BE2C (cell line): Measurements from ENCODE around the gene LDB2.

ENCODE experiments used
- DNase-seq: peaks from one replicate; pipeline ENCODE4 v3.0.0-alpha.2; 2020
- H3K27me3 ChIP-seq: fragments of 250-450 bp; sonication (Bioruptor Pico); 2 replicates; pipeline ENCODE4 v1.5.1; 2020; ENCODE audit warnings: mild to moderate bottlenecking
- H3K36me3 ChIP-seq: fragments of 250-450 bp; sonication (Bioruptor Pico); 2 replicates; pipeline ENCODE4 v1.5.1; 2020; ENCODE audit warnings: mild to moderate bottlenecking
- H3K4me1 ChIP-seq: fragments of 250-450 bp; sonication (Bioruptor Pico); 2 replicates; pipeline ENCODE4 v1.5.1; 2020
- H3K4me3 ChIP-seq: 2 replicates; pipeline ENCODE4 v1.5.1; 2011; ENCODE audit warnings: low read depth, low read length
- H3K9me3 ChIP-seq: fragments of 250-450 bp; sonication (Bioruptor Pico); 2 replicates; pipeline ENCODE4 v1.5.1; 2020
- CTCF ChIP-seq: IDR thresholded peaks from 2 replicates; pipeline ENCODE4 v1.5.1; 2012; ENCODE audit warnings: mild to moderate bottlenecking, low read depth, low read length

The LDB2 gene

DNA sequence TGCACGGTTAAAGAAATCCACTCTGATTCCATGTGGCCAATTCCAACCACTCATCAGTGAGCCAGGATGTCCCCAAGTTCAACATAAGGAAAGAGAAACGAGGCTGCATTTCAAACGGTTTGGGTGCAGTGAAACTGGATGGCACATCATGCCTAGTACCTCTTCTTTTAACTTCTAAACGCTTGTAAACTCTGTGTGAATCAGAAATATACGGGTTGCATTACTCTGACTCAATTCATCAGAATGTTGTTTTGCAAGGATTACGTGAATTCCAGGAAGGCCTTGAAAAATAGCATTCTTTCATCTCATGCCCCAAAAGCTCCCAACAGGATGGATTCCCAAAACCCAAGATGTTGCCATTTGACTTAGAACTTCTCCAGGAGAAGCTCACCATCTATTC is 270.4 kb downstream of the LDB2 start:
- H3K4me1 ChIP-seq = no peaks in the 10 kb centered on the region
- no peak for TF ChIP-seq CTCF
- no peak for DNase-seq
- H3K4me3 ChIP-seq = no peak overlapping the region
- H3K9me3 ChIP-seq = no peaks in the 10 kb centered on the region
- no peaks in the 10 kb centered on the region for H3K36me3 ChIP-seq
- no peaks in the 10 kb centered on the region for H3K27me3 ChIP-seq

- DNase-seq = no peak
- Histone ChIP-seq H3K4me1 (no peaks in the 10 kb centered on the region; the same call in 1 of the 2 replicates), H3K9me3 (no peaks in the 10 kb centered on the region), H3K4me3 (no peak overlapping the region), H3K27me3 (no peaks in the 10 kb centered on the region), H3K36me3 (no peaks in the 10 kb centered on the region)
- no peak for TF ChIP-seq CTCF
Observed at GRCh38 chr4:16626945-16627344, 271.5 kb downstream of the LDB2 start.

DNA sequence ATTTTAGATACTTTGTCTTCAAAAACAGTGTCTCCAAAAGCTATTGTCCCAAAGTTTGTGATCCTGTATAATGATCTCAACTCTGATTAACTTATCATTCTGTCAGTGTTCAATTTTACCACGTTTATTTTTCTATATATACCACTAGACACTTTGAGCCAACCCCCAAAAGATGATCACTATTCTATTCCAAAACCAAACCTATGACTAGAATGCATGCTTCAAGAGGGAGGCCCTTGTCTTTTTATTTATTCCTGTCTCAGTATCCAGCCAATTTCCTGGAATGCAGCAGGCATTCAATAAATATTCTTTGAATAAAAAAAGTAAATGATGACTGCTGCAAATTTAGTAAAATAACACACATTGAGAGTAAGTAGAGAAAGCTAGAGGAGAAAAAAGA is 275.6 kb downstream of the LDB2 start:
- TF ChIP-seq CTCF = no peak
- DNase-seq = no peak
- H3K4me1 ChIP-seq = peaks cover 16% of the 10 kb centered on the region
- no peak overlapping the region for H3K4me3 ChIP-seq
- no peaks in the 10 kb centered on the region for H3K27me3 ChIP-seq
- H3K36me3 ChIP-seq = no peaks in the 10 kb centered on the region; the same call in 1 of the 2 replicates
- no peaks in the 10 kb centered on the region for H3K9me3 ChIP-seq

GRCh38 chr4:16617435-16617834 is 281.0 kb downstream of the LDB2 start:
- Histone ChIP-seq H3K27me3 (no peaks in the 10 kb centered on the region), H3K4me3 (no peak overlapping the region), H3K9me3 (no peaks in the 10 kb centered on the region), H3K4me1 (peaks cover 16% of the 10 kb centered on the region), H3K36me3 (no peaks in the 10 kb centered on the region; the same call in 1 of the 2 replicates)
- no peak for TF ChIP-seq CTCF
- DNase-seq = no peak

DNA sequence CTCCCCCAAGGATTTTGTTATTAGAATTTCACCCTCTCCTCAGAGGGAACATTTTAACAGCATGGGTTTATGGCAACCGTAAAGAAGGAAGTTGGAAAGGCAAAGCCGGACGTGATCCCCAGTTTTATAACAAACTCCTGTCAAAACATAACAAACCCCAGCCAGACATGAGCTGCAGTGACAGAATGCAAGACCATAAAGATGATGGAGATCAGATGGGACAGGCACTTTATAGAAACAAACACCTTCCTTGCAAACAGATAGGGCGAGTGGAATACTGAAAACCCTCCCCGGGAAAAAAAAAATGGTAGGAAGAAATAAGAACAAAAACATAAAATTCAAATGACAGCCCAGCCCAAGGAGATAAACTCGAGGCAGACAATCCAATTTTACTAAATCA is 281.4 kb downstream of the LDB2 start:
- no peaks in the 10 kb centered on the region for H3K27me3 ChIP-seq
- H3K9me3 ChIP-seq = no peaks in the 10 kb centered on the region
- DNase-seq = no peak
- no peak for TF ChIP-seq CTCF
- no peak overlapping the region for H3K4me3 ChIP-seq
- peaks cover 16% of the 10 kb centered on the region for H3K4me1 ChIP-seq
- no peaks in the 10 kb centered on the region; the same call in 1 of the 2 replicates for H3K36me3 ChIP-seq

- Histone ChIP-seq H3K36me3 (no peaks in the 10 kb centered on the region), H3K27me3 (no peaks in the 10 kb centered on the region), H3K4me3 (no peak overlapping the region), H3K9me3 (no peaks in the 10 kb centered on the region), H3K4me1 (peaks cover 3% of the 10 kb centered on the region; the same call in 1 of the 2 replicates)
- no peak for TF ChIP-seq CTCF
- DNase-seq = no peak
Observed at GRCh38 chr4:16609170-16609758, 289.2 kb downstream of the LDB2 start.
